IMR-90 (cell line): ENCODE data around the gene NUP107. TPM values are rescaled to one million over a fixed set of nuclear protein-coding genes. Genes with fewer than 3 reads are reported as not detected.
A peak's percentile ranks its signal among the peaks of the same experiment; 100 is the strongest.

Experiments
- ATAC-seq: fragments of 200-7000 bp; cut with Tn5 transposase; 2 replicates; pipeline ENCODE4 v1.9.1; 2020; ENCODE audit warnings: low read depth, mild to moderate bottlenecking, moderate library complexity
- BruUV-seq: library from RNA; stranded (reverse); fragments of 400-500 nt; replicated peaks from 2 replicates; lab custom pipeline; 2021; lab: Mats Ljungman, UMichigan
- CTCF ChIA-PET: fragments of 300-600 bp; formaldehyde crosslinking; extraction: SDS; loops from one replicate; lab custom pipeline; 2021; ENCODE audit warnings: antibody characterized with exemption; lab: Yijun Ruan, JAX
- POLR2A ChIA-PET: fragments of 300-600 bp; sonication (Branson Sonifier 250); formaldehyde crosslinking; loops from one replicate; lab custom pipeline; 2022; ENCODE audit warnings: antibody characterized with exemption; ENCODE audit not compliant: unreplicated experiment; lab: Charles Lee
- DNase-seq: peaks from one replicate; pipeline ENCODE4 v3.0.0; 2013
- H2AFZ ChIP-seq: replicated peaks from 2 replicates; pipeline ENCODE3; 2013; ENCODE audit warnings: low read length, mild to moderate bottlenecking; ENCODE audit not compliant: poor library complexity
- H2AK5ac ChIP-seq: 2 replicates; pipeline ENCODE4 v1.6.1; 2013; ENCODE audit warnings: low read depth, low read length, inconsistent platforms
- H2AK9ac ChIP-seq: replicated peaks from 2 replicates; pipeline ENCODE3; 2013; ENCODE audit warnings: mild to moderate bottlenecking, low read depth, low read length, moderate library complexity; ENCODE audit not compliant: poor library complexity
- H2BK120ac ChIP-seq: 2 replicates; pipeline ENCODE4 v1.6.1; 2013; ENCODE audit warnings: low read depth, low read length, inconsistent platforms
- H2BK15ac ChIP-seq: 3 replicates; pipeline ENCODE4 v1.6.1; 2013; ENCODE audit warnings: low read depth, low read length, inconsistent platforms
- H2BK20ac ChIP-seq: 2 replicates; pipeline ENCODE4 v1.6.1; 2013; ENCODE audit warnings: low read depth, mild to moderate bottlenecking, inconsistent platforms, low read length, moderate library complexity
- H2BK5ac ChIP-seq: 2 replicates; pipeline ENCODE4 v1.6.1; 2013; ENCODE audit warnings: mild to moderate bottlenecking, low read depth, low read length, inconsistent platforms; ENCODE audit not compliant: poor library complexity, severe bottlenecking
- H3K14ac ChIP-seq: replicated peaks from 2 replicates; pipeline ENCODE4 v1.6.1; 2013; ENCODE audit warnings: low read depth, low read length, inconsistent platforms
- H3K18ac ChIP-seq: 2 replicates; pipeline ENCODE4 v1.6.1; 2013; ENCODE audit warnings: low read depth, low read length, control low read depth
- H3K23ac ChIP-seq: 2 replicates; pipeline ENCODE4 v1.6.1; 2013; ENCODE audit warnings: low read depth, low read length, inconsistent platforms
- H3K27ac ChIP-seq: 2 replicates; pipeline ENCODE4 v1.5.1; 2013; ENCODE audit warnings: mild to moderate bottlenecking, control low read depth, low read length; ENCODE audit not compliant: insufficient read depth
- H3K27me3 ChIP-seq: 2 replicates; pipeline ENCODE4 v1.6.1; 2013; ENCODE audit warnings: low read length; ENCODE audit not compliant: control insufficient read depth, insufficient read depth
- H3K36me3 ChIP-seq: 2 replicates; pipeline ENCODE4 v1.6.1; 2013; ENCODE audit warnings: low read length, mixed read lengths; ENCODE audit not compliant: control insufficient read depth, insufficient read depth
- H3K4ac ChIP-seq: 2 replicates; pipeline ENCODE4 v1.6.1; 2013; ENCODE audit warnings: low read depth, low read length, inconsistent platforms
- H3K4me1 ChIP-seq: 2 replicates; pipeline ENCODE4 v1.6.1; 2013; ENCODE audit warnings: low read length, mixed read lengths; ENCODE audit not compliant: control insufficient read depth, insufficient read depth
- H3K4me2 ChIP-seq: 2 replicates; pipeline ENCODE4 v1.6.1; 2013; ENCODE audit warnings: low read depth, mild to moderate bottlenecking, control low read depth, low read length, moderate library complexity
- H3K4me3 ChIP-seq: 2 replicates; pipeline ENCODE4 v1.5.1; 2013; ENCODE audit warnings: low read depth, mild to moderate bottlenecking, control low read depth, low read length, moderate library complexity; ENCODE audit not compliant: insufficient read depth
- H3K56ac ChIP-seq: 2 replicates; pipeline ENCODE4 v1.6.1; 2013; ENCODE audit warnings: low read length, inconsistent platforms; ENCODE audit not compliant: insufficient read depth; ENCODE audit errors: extremely low read depth
- H3K79me1 ChIP-seq, 2 experiments: 2 replicates each; pipeline ENCODE4 v1.6.1; 2013; ENCODE audit warnings: low read length in 2 of 2, inconsistent platforms in 1 of 2, low read depth in 1 of 2
- H3K9ac ChIP-seq: 2 replicates; pipeline ENCODE4 v1.6.1; 2013; ENCODE audit warnings: low read depth, low read length, control low read depth
- H3K9me1 ChIP-seq: 2 replicates; pipeline ENCODE4 v1.6.1; 2013; ENCODE audit warnings: low read length, inconsistent platforms; ENCODE audit not compliant: insufficient read depth
- H3K9me3 ChIP-seq: 2 replicates; pipeline ENCODE4 v1.6.1; 2013; ENCODE audit warnings: low read length; ENCODE audit not compliant: control insufficient read depth, insufficient read depth
- H4K20me1 ChIP-seq: 2 replicates; pipeline ENCODE4 v1.6.1; 2013; ENCODE audit warnings: low read length, inconsistent platforms; ENCODE audit not compliant: insufficient read depth
- H4K5ac ChIP-seq: 2 replicates; pipeline ENCODE4 v1.6.1; 2013; ENCODE audit warnings: mild to moderate bottlenecking, low read depth, low read length, control low read depth
- H4K8ac ChIP-seq, 2 experiments: 2 replicates each; pipeline ENCODE4 v1.6.1; 2013; ENCODE audit warnings: low read depth in 2 of 2, low read length in 2 of 2, control low read depth in 1 of 2, inconsistent platforms in 1 of 2
- H4K91ac ChIP-seq: 2 replicates; pipeline ENCODE4 v1.6.1; 2013; ENCODE audit warnings: low read depth, low read length, inconsistent platforms; ENCODE audit not compliant: insufficient read depth
- BHLHE40 ChIP-seq: fragments of 150-350 bp; IDR thresholded peaks from 2 replicates; pipeline ENCODE4 v1.6.1; 2016; ENCODE audit warnings: mild to moderate bottlenecking, low read depth, low read length
- CEBPB ChIP-seq: IDR thresholded peaks from 2 replicates; pipeline ENCODE4 v1.6.1; 2012; ENCODE audit warnings: low read depth, low read length, improper control_type of control experiment
- CHD1 ChIP-seq: IDR thresholded peaks from 2 replicates; pipeline ENCODE4 v1.6.1; 2012; ENCODE audit warnings: low read depth, low read length, improper control_type of control experiment
- FOS ChIP-seq: fragments of 150-350 bp; IDR thresholded peaks from 2 replicates; pipeline ENCODE4 v1.6.1; 2016; ENCODE audit warnings: low read depth, low read length
- MAFK ChIP-seq: IDR thresholded peaks from 2 replicates; pipeline ENCODE4 v1.6.1; 2012; ENCODE audit warnings: low read depth, low read length, improper control_type of control experiment
- MAZ ChIP-seq: IDR thresholded peaks from 2 replicates; pipeline ENCODE4 v1.6.1; 2012; ENCODE audit warnings: low read depth, mild to moderate bottlenecking, low read length, improper control_type of control experiment, moderate library complexity, borderline replicate concordance
- MXI1 ChIP-seq: IDR thresholded peaks from 2 replicates; pipeline ENCODE4 v1.6.1; 2012; ENCODE audit warnings: low read depth, mild to moderate bottlenecking, low read length, moderate library complexity, borderline replicate concordance
- POLR2A ChIP-seq: IDR thresholded peaks from 2 replicates; pipeline ENCODE4 v1.6.1; 2012; ENCODE audit warnings: mild to moderate bottlenecking, low read depth, low read length
- RCOR1 ChIP-seq: IDR thresholded peaks from 2 replicates; pipeline ENCODE4 v1.6.1; 2012; ENCODE audit warnings: mild to moderate bottlenecking, low read length, improper control_type of control experiment; ENCODE audit not compliant: insufficient replicate concordance
- WGBS, 2 experiments: methylation state at CpG; one replicate each; pipeline versions ENCODE4 v1.1.5 to v1.1.7; 2013; ENCODE audit warnings: missing lambda C conversion rate in 2 of 2; ENCODE audit not compliant: insufficient read length in 1 of 2; ENCODE audit errors: extremely low coverage in 2 of 2; 5-methylcytosine and 5-hydroxymethylcytosine counted together
- dilution Hi-C: fragments of 300-500 bp; cut with HindIII; formaldehyde crosslinking; loops from one replicate; pipeline ENCODE4 v1.14.3; 2018; ENCODE audit warnings: low sequenced_read_pairs; ENCODE audit not compliant: unreplicated experiment
- in situ Hi-C: fragments of 300-500 bp; cut with MboI; formaldehyde crosslinking; loops from 3 replicates; pipeline ENCODE4 v1.14.3; 2019; ENCODE audit warnings: low sequenced_read_pairs, inconsistent platforms, mixed read lengths
- intact Hi-C: fragments of 100-400 bp; cut with micrococcal nuclease; formaldehyde crosslinking; loops from 2 replicates; pipeline ENCODE4 v1.10.0; 2022
- polyA plus RNA-seq, 3 experiments: library from polyadenylated mRNA; depleted of rRNA; stranded (reverse); fragments of >200 nt; gene quantifications; 2 replicates each; pipeline ENCODE4 v1.2.3, GENCODE V29; 2012; ENCODE audit warnings: low replicate concordance in 1 of 3
- total RNA-seq: library from RNA; depleted of rRNA; stranded (reverse); fragments of >200 nt; gene quantifications from 2 replicates; pipeline ENCODE4 v1.2.3, GENCODE V29; 2012
- TF ChIP-seq, protein P1 (sequence below): conservative IDR thresholded peaks from 2 replicates; pipeline ENCODE4 v1.5.1; 2012; ENCODE audit warnings: mild to moderate bottlenecking, low read depth, low read length, improper control_type of control experiment
- TF ChIP-seq, protein P2 (sequence below): fragments of 150-350 bp; IDR thresholded peaks from 2 replicates; pipeline ENCODE4 v1.6.1; 2017; ENCODE audit warnings: mild to moderate bottlenecking, antibody characterized with exemption, low read length, low read depth
- TF ChIP-seq, protein P3 (sequence below): fragments of 150-350 bp; IDR thresholded peaks from 2 replicates; pipeline ENCODE4 v1.6.1; 2016; ENCODE audit warnings: low read depth, mild to moderate bottlenecking, low read length, moderate library complexity, borderline replicate concordance

Gene NUP107
- total and polyA plus RNA-seq, 2 of the 4 experiments (the other 2 are of a cell fraction), result 34.5 to 69.7 TPM

DNA sequence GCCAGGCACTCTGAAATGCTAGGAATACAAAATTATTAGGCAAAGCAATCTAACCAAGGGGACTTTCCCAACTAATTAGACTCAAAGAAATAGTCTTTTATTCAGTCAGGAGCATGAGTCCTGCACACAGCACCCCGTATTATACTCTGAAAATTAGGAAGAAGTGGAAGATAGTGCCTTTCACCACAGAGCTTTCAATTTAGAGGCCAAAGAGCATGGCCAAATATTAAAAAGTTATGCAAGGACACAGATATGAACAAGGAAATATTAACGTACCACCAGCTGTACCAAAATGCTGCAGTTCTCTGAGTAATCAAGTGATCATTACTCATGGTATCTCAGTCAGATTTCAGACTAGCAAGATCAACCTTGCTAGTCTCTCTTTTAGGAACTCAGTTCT is 98.6 kb downstream of the NUP107 start:
- Histone ChIP-seq H3K27ac (no peak overlapping the region), H3K36me3 (no peaks in the 10 kb centered on the region), H3K9ac (no peak overlapping the region), H3K79me1 (no peaks in the 10 kb centered on the region), H4K91ac (no peak overlapping the region), H2BK20ac (no peak overlapping the region), H2BK5ac (no peak overlapping the region), H3K4me2 (no peak overlapping the region), H3K56ac (no peak overlapping the region), H4K8ac (no peak overlapping the region), H2AFZ (no peak overlapping the region), H3K4me1 (peaks cover 6% of the 10 kb centered on the region), H2AK5ac (no peak overlapping the region), H2AK9ac (no peak overlapping the region), H3K9me3 (no peaks in the 10 kb centered on the region), H3K23ac (no peak overlapping the region), H2BK15ac (no peak overlapping the region), H3K4ac (no peak overlapping the region), H3K9me1 (no peaks in the 10 kb centered on the region), H4K20me1 (no peaks in the 10 kb centered on the region), H4K5ac (no peak overlapping the region), H3K27me3 (no peaks in the 10 kb centered on the region), H3K4me3 (no peak overlapping the region), H3K14ac (no peak overlapping the region), H3K18ac (no peak overlapping the region), H2BK120ac (no peak overlapping the region)
- intact Hi-C loops, result loop anchor here (5.0 kb wide), 1 partner anchor 38 kb away; the partner anchor contains the start of gene SLC35E3
- no CpG with 5 or more reads among the region's 2 CpGs for WGBS, 2 experiments
- no TSS peak for BruUV-seq
- dilution Hi-C loops, result no loop called here
- in situ Hi-C loops, result no loop called here
- no peak for TF ChIP-seq POLR2A
- TF ChIP-seq RCOR1, result no peak
- TF ChIP-seq, protein P1, sequence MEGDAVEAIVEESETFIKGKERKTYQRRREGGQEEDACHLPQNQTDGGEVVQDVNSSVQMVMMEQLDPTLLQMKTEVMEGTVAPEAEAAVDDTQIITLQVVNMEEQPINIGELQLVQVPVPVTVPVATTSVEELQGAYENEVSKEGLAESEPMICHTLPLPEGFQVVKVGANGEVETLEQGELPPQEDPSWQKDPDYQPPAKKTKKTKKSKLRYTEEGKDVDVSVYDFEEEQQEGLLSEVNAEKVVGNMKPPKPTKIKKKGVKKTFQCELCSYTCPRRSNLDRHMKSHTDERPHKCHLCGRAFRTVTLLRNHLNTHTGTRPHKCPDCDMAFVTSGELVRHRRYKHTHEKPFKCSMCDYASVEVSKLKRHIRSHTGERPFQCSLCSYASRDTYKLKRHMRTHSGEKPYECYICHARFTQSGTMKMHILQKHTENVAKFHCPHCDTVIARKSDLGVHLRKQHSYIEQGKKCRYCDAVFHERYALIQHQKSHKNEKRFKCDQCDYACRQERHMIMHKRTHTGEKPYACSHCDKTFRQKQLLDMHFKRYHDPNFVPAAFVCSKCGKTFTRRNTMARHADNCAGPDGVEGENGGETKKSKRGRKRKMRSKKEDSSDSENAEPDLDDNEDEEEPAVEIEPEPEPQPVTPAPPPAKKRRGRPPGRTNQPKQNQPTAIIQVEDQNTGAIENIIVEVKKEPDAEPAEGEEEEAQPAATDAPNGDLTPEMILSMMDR, result no peak
- TF ChIP-seq BHLHE40, result no peak
- TF ChIP-seq, protein P2, sequence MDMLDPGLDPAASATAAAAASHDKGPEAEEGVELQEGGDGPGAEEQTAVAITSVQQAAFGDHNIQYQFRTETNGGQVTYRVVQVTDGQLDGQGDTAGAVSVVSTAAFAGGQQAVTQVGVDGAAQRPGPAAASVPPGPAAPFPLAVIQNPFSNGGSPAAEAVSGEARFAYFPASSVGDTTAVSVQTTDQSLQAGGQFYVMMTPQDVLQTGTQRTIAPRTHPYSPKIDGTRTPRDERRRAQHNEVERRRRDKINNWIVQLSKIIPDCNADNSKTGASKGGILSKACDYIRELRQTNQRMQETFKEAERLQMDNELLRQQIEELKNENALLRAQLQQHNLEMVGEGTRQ, result no peak
- TF ChIP-seq CHD1, result no peak
- TF ChIP-seq, protein P3, sequence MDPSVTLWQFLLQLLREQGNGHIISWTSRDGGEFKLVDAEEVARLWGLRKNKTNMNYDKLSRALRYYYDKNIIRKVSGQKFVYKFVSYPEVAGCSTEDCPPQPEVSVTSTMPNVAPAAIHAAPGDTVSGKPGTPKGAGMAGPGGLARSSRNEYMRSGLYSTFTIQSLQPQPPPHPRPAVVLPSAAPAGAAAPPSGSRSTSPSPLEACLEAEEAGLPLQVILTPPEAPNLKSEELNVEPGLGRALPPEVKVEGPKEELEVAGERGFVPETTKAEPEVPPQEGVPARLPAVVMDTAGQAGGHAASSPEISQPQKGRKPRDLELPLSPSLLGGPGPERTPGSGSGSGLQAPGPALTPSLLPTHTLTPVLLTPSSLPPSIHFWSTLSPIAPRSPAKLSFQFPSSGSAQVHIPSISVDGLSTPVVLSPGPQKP, result no peak
- TF ChIP-seq MAFK, result no peak
- TF ChIP-seq MXI1, result no peak
- no peak for TF ChIP-seq MAZ
- TF ChIP-seq FOS, result no peak
- no peak for TF ChIP-seq CEBPB
- peak; percentile 40 for ATAC-seq
- ChIA-PET CTCF (no interaction called here), POLR2A (no interaction called here)
- peak; percentile 43 for DNase-seq
